ENCODE results near the gene WHRN. TPM values are rescaled to one million over a fixed set of nuclear protein-coding genes. Genes with fewer than 3 reads are reported as not detected.
A peak's percentile ranks its signal among the peaks of the same experiment; 100 is the strongest.

Gene WHRN
- total and polyA plus RNA-seq, 2 of the 8 experiments (the other 6 are each of a cell fraction or from before 2014, with no cell fraction given) = 4.4 to 7.7 TPM

DNA sequence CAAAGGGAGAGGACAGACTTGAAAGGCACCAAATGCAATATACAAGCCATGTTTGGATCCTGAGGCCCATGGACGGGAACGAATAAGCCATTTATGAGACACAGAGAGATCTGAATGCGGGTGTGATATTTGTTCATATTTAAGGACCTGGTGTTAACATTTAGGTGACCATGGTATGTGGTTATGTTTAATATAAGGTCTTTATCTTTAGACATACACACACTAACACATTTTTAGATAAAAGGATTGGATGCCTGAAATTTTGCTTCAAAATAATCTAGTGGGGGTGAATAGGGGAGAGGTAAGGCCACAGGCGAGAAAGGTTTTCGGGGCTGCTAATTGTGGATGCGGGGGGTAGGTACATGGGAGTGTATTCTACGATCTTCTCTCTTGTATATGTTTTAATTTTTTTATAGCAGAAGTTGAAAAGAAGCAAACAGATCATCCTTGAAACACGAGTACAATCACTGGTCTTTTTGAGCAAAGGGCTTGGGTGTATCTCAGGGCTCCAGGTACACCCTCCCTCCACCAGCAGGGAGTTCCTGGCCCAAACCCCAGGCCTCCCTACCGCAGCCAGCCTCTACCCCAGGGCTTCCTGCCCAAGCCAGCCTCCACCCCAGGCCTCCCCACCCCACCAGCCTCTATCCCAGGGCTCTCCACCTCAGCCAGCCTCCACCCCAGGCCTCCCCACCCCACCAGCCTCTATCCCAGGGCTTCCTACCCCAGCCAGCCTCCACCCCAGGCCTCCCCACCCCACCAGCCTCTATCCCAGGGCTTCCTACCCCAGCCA is 129.7 kb downstream of the WHRN start:
- ChIA-PET POLR2A (ENCODE audit: partially characterized antibody) (interaction anchor here (0.6 to 5.9 kb wide), 3 partner anchors 9 to 18 kb away, joined by 3 to 67 read pairs (median 6); partner anchors contain the start of gene AKNA), CTCF (ENCODE audit: partially characterized antibody) (interaction anchor here (0.9 to 1.0 kb wide), 2 partner anchors 11 to 15 kb away, joined by 3 to 6 read pairs; no protein-coding TSS in a partner anchor)
- no peak overlapping the region for H3K4me2 ChIP-seq (ENCODE audit: insufficient read depth in 1 of 2, low read depth in 2 of 2, low read length in 2 of 2)
- H3K23me2 ChIP-seq (ENCODE audit: low read depth, low read length) = peaks cover 5% of the 10 kb centered on the region; the same call in 1 of the 2 replicates
- H3K9ac ChIP-seq (replicated peaks in 1 of 4; ENCODE audit: extremely low read depth in 1 of 4, low read depth in 3 of 4, low read length in 3 of 4) = no peak overlapping the region
- no peak overlapping the region for H3K27ac ChIP-seq (ENCODE audit: low read depth, low read length)
- H2BK5ac ChIP-seq (ENCODE audit: low read depth, low read length) = peak overlapping the region; percentile 37; the same call in 1 of the 2 replicates
- DNase-seq (ENCODE audit: low read depth in 1 of 2, low spot score in 2 of 2) = no peak
- H4K91ac ChIP-seq (replicated peaks; ENCODE audit: insufficient read length, low read length) = peak overlapping the region; percentile 32
- no peak overlapping the region for H3K4ac ChIP-seq (replicated peaks; ENCODE audit: insufficient read length, low read depth, low read length)
- peaks cover 0 to 2% of the 10 kb centered on the region in 2 experiments for H4K20me1 ChIP-seq (replicated peaks in 1 of 2; ENCODE audit: control insufficient read depth in 1 of 2, insufficient read depth in 2 of 2, low read length in 2 of 2)
- H3K4me3 ChIP-seq (ENCODE audit: extremely low read depth in 1 of 4, insufficient read depth in 2 of 4, low read depth in 3 of 4, low read length in 4 of 4) = no peak overlapping the region
- no peak overlapping the region for H3K23ac ChIP-seq (ENCODE audit: insufficient read length)
- H2AK5ac ChIP-seq (ENCODE audit: low read depth, low read length) = no peak overlapping the region
- no peaks in the 10 kb centered on the region for H3K79me2 ChIP-seq (ENCODE audit: control insufficient read depth in 1 of 2, insufficient read depth in 2 of 2, low read length in 2 of 2)
- no peak for TF ChIP-seq JUND (IDR thresholded peaks at IDR 0.05; ENCODE audit: low read length)
- TF ChIP-seq SUZ12 (IDR thresholded peaks at IDR 0.05; ENCODE audit: low read length) = no peak
- TF ChIP-seq EP300 (IDR thresholded peaks at IDR 0.05; ENCODE audit: borderline replicate concordance in 1 of 2, low read depth in 2 of 2, low read length in 2 of 2) = no peak
- TF ChIP-seq, protein P1, sequence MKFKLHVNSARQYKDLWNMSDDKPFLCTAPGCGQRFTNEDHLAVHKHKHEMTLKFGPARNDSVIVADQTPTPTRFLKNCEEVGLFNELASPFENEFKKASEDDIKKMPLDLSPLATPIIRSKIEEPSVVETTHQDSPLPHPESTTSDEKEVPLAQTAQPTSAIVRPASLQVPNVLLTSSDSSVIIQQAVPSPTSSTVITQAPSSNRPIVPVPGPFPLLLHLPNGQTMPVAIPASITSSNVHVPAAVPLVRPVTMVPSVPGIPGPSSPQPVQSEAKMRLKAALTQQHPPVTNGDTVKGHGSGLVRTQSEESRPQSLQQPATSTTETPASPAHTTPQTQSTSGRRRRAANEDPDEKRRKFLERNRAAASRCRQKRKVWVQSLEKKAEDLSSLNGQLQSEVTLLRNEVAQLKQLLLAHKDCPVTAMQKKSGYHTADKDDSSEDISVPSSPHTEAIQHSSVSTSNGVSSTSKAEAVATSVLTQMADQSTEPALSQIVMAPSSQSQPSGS (IDR thresholded peaks at IDR 0.05; ENCODE audit: low read length) = no peak
- no peak overlapping the region for H2BK15ac ChIP-seq (ENCODE audit: low read length)
- no peak overlapping the region for H4K8ac ChIP-seq (ENCODE audit: extremely low read depth, insufficient read depth, low read length)
- H3K18ac ChIP-seq (ENCODE audit: extremely low read depth, low read length) = no peak overlapping the region
- peaks cover 5 to 20% (median 11%) of the 10 kb centered on the region in 4 experiments for H3K4me1 ChIP-seq (replicated peaks in 1 of 4; ENCODE audit: control insufficient read depth in 3 of 4, insufficient read depth in 4 of 4, low read length in 3 of 4)
- no peaks in the 10 kb centered on the region for H3K27me3 ChIP-seq (replicated peaks in 1 of 4; ENCODE audit: control insufficient read depth in 3 of 4, extremely low read depth in 1 of 4, insufficient read depth in 3 of 4, low read length in 3 of 4)
- H2BK12ac ChIP-seq (ENCODE audit: low read depth, low read length) = 0 out of 2 replicates have a peak overlapping the region, but pooled peaks have one; percentile 68
- H2BK20ac ChIP-seq (ENCODE audit: low read length) = no peak overlapping the region
- no peak overlapping the region for H4K5ac ChIP-seq (ENCODE audit: insufficient read length, low read depth, low read length)
- FAIRE-seq = no peak
- H3K9me3 ChIP-seq (ENCODE audit: insufficient read depth in 2 of 2, low read depth in 1 of 2, low read length in 1 of 2) = no peaks in the 10 kb centered on the region
- no peaks in the 10 kb centered on the region for H3K79me1 ChIP-seq (ENCODE audit: low read depth, low read length)
- WGBS, 2 experiments (ENCODE audit: extremely low coverage in 1 of 2, insufficient coverage in 1 of 2, insufficient read length in 1 of 2, insufficient replicate concordance in 2 of 2, low coverage in 1 of 2, low lambda C conversion rate in 2 of 2, missing lambda C conversion rate in 1 of 2) = 92% methylated on average over 9 of the region's 9 CpGs; no CpG with 5 or more reads in 1 of the 2 experiments
- peaks cover 2 to 20% (median 4%) of the 10 kb centered on the region in 4 experiments; a peak in 4 of 8 replicates for H3K36me3 ChIP-seq (ENCODE audit: control insufficient read depth in 2 of 4, insufficient read depth in 4 of 4, low read length in 3 of 4)
- no peak overlapping the region for H2AFZ ChIP-seq (ENCODE audit: low read length)
- no peak overlapping the region for H3K14ac ChIP-seq (ENCODE audit: insufficient read length)
- H3K56ac ChIP-seq (replicated peaks; ENCODE audit: insufficient read length, low read depth, low read length) = no peak overlapping the region
- H2BK120ac ChIP-seq (replicated peaks; ENCODE audit: low read depth, low read length) = no peak overlapping the region

Measured in H1 (cell line).